Tibial nerve (tissue), 4 donors: Measurements from ENCODE around the gene RHOC.

Source experiments
- CTCF ChIP-seq, 5 experiments: fragments of 200-600 bp in 3 of 5; fragments of 450-650 bp in 2 of 5; sonication (generic) in 3 of 5; IDR thresholded peaks; one replicate each; pipeline ENCODE4 v1.5.1; 2016 to 2019; ENCODE audit warnings: antibody characterized with exemption in 5 of 5, mild to moderate bottlenecking in 3 of 5, moderate library complexity in 2 of 5
- EP300 ChIP-seq, 2 donors: sonication (generic); formaldehyde crosslinking; IDR thresholded peaks; one replicate each; pipeline ENCODE4 v1.6.1; 2017; ENCODE audit warnings: antibody characterized with exemption in 2 of 2, mild to moderate bottlenecking in 1 of 2
- POLR2A ChIP-seq, 2 donors: fragments of 450-650 bp; IDR thresholded peaks; one replicate each; pipeline ENCODE4 v1.6.1; 2017; ENCODE audit warnings: antibody characterized with exemption in 2 of 2, mild to moderate bottlenecking in 2 of 2, moderate library complexity in 2 of 2

GRCh38 chr1:112716133-112716720, 9.3 kb upstream of the RHOC start:
- no peak for TF ChIP-seq EP300 (IDR thresholded peaks at IDR 0.05)
- peak; percentile 87 to 95 (median 92) for TF ChIP-seq CTCF (IDR thresholded peaks at IDR 0.05)
- no peak for TF ChIP-seq POLR2A (IDR thresholded peaks at IDR 0.05)
